Uterus (tissue), 4 donors: ENCODE data around the gene ANKRD42. TPM values are rescaled to one million over a fixed set of nuclear protein-coding genes. Genes with fewer than 3 reads are reported as not detected.

Experiments
- DNase-seq, 2 donors: peaks; one replicate each; pipeline ENCODE4 v3.0.0-alpha.2; 2019 to 2020
- H3K27ac ChIP-seq, 2 donors: fragments of 200-600 bp; sonication (generic); 1 replicate in 1 of 2; 2 replicates in 1 of 2; pipeline ENCODE4 v1.5.1; 2016 to 2018
- H3K27me3 ChIP-seq, 2 donors: fragments of 200-600 bp; sonication (generic); one replicate each; pipeline ENCODE4 v1.5.1; 2018 to 2019; ENCODE audit warnings: control low read depth in 1 of 2
- H3K36me3 ChIP-seq, 2 donors: fragments of 200-600 bp; sonication (generic); one replicate each; pipeline ENCODE4 v1.5.1; 2019; ENCODE audit warnings: control low read depth in 1 of 2
- H3K4me1 ChIP-seq, 2 donors: fragments of 200-600 bp; sonication (generic); one replicate each; pipeline ENCODE4 v1.5.1; 2018 to 2019; ENCODE audit warnings: control low read depth in 1 of 2
- H3K4me3 ChIP-seq, 2 donors: fragments of 200-600 bp; sonication (generic); 1 replicate in 1 of 2; 2 replicates in 1 of 2; pipeline ENCODE4 v1.5.1; 2018 to 2019; ENCODE audit warnings: mild to moderate bottlenecking in 1 of 2
- H3K9me3 ChIP-seq, 2 donors: fragments of 200-600 bp; sonication (generic); one replicate each; pipeline ENCODE4 v1.5.1; 2019; ENCODE audit warnings: control low read depth in 1 of 2
- POLR2A ChIP-seq, 2 donors: fragments of 450-650 bp; IDR thresholded peaks; one replicate each; pipeline ENCODE4 v1.6.1; 2016; ENCODE audit warnings: antibody characterized with exemption in 2 of 2, mild to moderate bottlenecking in 1 of 2, moderate library complexity in 1 of 2
- intact Hi-C: fragments of 100-400 bp; cut with DNase I; formaldehyde crosslinking; loops from one replicate; pipeline ENCODE4 v1.15.1; 2023; ENCODE audit warnings: low total_unique reads
- total RNA-seq, 4 donors: library from RNA; depleted of rRNA in 3 of 4; stranded (reverse); fragments of >200 nt in 3 of 4; gene quantifications; one replicate each; pipeline versions ENCODE4 v1.1.0 to v1.2.4, GENCODE V29; 2014 to 2023
- TF ChIP-seq, protein P1 (sequence below), 4 experiments: fragments of 200-600 bp in 2 of 4; fragments of 450-650 bp in 2 of 4; sonication (generic) in 2 of 4; IDR thresholded peaks; one replicate each; pipeline ENCODE4 v1.5.1; 2016 to 2019; ENCODE audit warnings: antibody characterized with exemption in 4 of 4, mild to moderate bottlenecking in 2 of 4, moderate library complexity in 1 of 4
- donor health status: DM: yes; HTN: yes; CAD: no.

Gene ANKRD42
- total RNA-seq, 4 donors from 2014 or later, result 3.3 to 21.7 (median 9.0) TPM

DNA sequence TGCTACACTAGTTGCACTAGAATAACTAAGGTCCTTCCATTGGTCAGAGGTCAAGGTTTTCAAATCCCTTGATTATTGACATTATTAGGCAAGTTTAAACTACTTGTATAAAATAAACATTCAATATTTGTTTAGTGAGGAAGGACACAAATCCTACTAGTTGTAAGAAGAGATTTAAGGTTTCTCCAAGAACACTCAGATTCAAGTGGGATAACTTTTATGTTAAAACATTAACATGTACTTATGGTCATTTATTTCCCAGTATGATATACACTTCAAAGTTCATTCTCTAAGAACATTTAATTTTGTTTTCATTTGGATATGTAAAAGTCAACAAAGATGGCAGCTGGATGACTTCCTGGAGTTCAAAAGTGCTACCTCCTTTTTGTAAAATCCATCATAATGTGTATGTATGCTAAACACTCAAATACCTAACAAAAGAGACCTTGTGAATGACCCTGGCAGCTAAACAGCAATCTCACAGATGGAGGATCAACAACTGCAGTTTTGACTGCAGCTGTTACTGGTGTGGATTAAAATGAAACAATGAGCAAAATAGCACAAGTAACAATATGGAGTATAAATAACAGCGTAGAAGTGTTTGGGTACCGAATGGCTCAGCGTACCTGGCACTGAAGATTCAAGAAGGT is 91.1 kb downstream of the ANKRD42 start:
- Histone ChIP-seq H3K36me3 (no peaks in the 10 kb centered on the region), H3K27me3 (no peaks in the 10 kb centered on the region), H3K4me3 (peak overlapping the region; percentile 90 to 94), H3K27ac (peak overlapping the region; percentile 99), H3K9me3 (no peaks in the 10 kb centered on the region), H3K4me1 (no peaks in the 10 kb centered on the region)
- no peak for DNase-seq
- intact Hi-C loops, result no loop called here
- TF ChIP-seq, protein P1, sequence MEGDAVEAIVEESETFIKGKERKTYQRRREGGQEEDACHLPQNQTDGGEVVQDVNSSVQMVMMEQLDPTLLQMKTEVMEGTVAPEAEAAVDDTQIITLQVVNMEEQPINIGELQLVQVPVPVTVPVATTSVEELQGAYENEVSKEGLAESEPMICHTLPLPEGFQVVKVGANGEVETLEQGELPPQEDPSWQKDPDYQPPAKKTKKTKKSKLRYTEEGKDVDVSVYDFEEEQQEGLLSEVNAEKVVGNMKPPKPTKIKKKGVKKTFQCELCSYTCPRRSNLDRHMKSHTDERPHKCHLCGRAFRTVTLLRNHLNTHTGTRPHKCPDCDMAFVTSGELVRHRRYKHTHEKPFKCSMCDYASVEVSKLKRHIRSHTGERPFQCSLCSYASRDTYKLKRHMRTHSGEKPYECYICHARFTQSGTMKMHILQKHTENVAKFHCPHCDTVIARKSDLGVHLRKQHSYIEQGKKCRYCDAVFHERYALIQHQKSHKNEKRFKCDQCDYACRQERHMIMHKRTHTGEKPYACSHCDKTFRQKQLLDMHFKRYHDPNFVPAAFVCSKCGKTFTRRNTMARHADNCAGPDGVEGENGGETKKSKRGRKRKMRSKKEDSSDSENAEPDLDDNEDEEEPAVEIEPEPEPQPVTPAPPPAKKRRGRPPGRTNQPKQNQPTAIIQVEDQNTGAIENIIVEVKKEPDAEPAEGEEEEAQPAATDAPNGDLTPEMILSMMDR (IDR thresholded peaks at IDR 0.05), result no peak
- no peak for TF ChIP-seq POLR2A (IDR thresholded peaks at IDR 0.05)

DNA sequence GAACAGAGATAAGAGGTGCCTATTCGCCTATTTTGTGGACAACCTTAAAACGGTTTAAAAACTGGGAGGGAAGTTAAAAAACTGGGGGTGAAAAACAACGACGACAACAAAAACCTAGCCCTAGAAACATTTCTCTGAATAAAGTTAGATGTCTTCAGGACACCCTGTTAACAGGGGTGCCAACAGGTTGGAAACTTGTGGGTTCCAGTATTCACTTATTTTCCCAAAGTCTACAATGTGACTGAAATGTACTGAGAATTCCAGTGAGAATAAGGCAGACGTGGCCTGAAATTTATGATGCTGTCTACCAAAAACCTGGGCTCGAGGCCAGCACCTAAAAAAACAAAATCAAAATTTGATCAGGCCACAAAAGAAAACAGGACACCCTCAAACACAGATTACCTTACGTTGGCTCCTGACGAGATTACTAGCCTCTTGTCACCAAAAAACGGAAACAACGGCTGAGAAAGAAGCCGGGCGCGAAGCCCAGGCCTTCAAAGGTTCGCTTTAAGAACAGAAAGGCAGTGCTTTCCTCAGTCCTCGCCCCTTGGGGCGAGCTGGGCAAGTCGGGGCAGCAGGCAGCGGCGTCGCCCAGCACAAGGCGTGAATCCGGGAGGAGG is 91.7 kb downstream of the ANKRD42 start:
- H3K27me3 ChIP-seq, result no peaks in the 10 kb centered on the region
- H3K4me1 ChIP-seq, result no peaks in the 10 kb centered on the region
- peak overlapping the region; percentile 99 for H3K27ac ChIP-seq
- H3K36me3 ChIP-seq, result no peaks in the 10 kb centered on the region
- H3K9me3 ChIP-seq, result no peaks in the 10 kb centered on the region
- H3K4me3 ChIP-seq, result peak overlapping the region; percentile 90 to 94
- DNase-seq, result no peak
- TF ChIP-seq, protein P1 (IDR thresholded peaks at IDR 0.05), result no peak
- intact Hi-C loops, result no loop called here

DNA sequence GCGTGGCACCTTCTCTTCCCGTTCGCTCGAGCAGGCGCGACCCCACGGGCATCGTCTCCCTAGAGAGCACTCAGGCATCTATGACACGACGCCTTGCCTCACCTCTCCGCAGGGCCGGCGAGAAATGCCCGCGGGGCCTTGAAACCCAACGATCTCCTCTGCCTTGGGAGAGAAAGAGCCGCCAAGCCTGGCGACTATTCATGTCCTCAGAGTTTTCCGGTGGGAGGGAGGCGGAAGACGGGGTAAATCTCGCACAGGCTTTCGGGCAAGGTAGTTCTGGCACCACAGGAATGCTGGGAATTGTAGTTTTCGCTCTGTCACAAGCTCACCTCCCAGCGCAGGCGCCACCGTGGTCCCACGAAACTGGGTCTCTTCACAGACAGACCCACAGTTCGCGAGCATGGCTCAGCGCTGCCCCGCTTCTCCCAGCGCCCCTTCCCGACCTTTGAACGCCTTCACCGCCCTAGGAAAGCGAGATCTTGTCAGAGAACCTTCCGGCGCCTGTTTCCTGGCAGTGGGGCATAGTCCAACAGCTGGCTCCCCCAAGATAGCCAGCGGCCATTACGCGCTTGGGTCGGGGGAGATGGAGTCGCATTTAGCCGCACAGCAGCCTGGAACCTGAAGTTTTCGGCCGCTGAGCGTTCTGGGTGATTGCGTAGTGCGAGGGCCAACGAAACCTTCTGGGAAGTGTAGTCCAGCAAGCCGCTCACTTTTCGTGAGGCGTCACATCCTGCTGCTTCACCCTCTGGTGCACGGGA is 92.4 kb downstream of the ANKRD42 start, which contains the start of gene CCDC90B:
Gene CCDC90B (minus strand): TSS at position 597 of the 758 bp plus-strand sequence. CDS start 395 bp downstream, at position 202.
- Histone ChIP-seq H3K36me3 (no peaks in the 10 kb centered on the region), H3K4me3 (peak within 1 kb of the TSS; percentile 90 to 94), H3K4me1 (no peaks in the 10 kb centered on the region), H3K27ac (peak within 1 kb of the TSS; percentile 99), H3K27me3 (no peaks in the 10 kb centered on the region), H3K9me3 (no peaks in the 10 kb centered on the region)
- DNase-seq, result peak; percentile 95 to 96
- peak; percentile 56 to 85 for TF ChIP-seq POLR2A (IDR thresholded peaks at IDR 0.05)
- TF ChIP-seq, protein P1 (IDR thresholded peaks at IDR 0.05), result peak in 3 of 4 experiments; percentile 15 to 40 (median 24)
- intact Hi-C loops, result no loop called here

DNA sequence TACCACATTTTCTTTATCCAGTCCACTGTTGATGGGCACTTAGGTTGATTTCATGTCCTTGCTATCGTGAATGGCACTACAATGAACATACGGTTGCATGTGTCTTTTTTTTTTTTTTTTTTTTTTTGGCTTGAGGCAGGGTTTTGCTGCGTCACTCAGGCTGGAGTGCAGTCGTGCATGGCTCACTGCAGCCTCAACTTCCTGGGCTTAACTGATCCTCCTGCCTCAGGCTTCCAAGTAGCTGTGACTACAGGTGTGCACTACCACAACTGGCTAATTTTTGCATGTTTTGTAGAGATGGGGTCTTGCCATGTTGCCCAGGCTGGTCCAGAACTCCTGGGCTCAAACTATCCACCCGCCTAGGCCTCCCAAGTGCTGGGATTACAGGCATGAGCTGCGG is 94.1 kb downstream of the ANKRD42 start:
- Histone ChIP-seq H3K36me3 (no peaks in the 10 kb centered on the region), H3K27ac (no peak overlapping the region), H3K4me3 (no peak overlapping the region), H3K27me3 (no peaks in the 10 kb centered on the region), H3K9me3 (no peaks in the 10 kb centered on the region), H3K4me1 (no peaks in the 10 kb centered on the region)
- DNase-seq, result no peak
- TF ChIP-seq, protein P1 (IDR thresholded peaks at IDR 0.05), result no peak
- no peak for TF ChIP-seq POLR2A (IDR thresholded peaks at IDR 0.05)
- intact Hi-C loops, result no loop called here
